Stimulated activated CD8-positive, alpha-beta memory T cell treated with anti-CD3 and anti-CD28 coated beads, Interleukin-12 subunit alpha, Interleukin-12 subunit beta, amount 100 ng/mL, for 24 hours (primary cell): ENCODE data around the gene PARP15.
A peak's percentile ranks its signal among the peaks of the same experiment; 100 is the strongest.
"Not testable (repeated sequence)": the region's sequence is repeated elsewhere in the genome, so short reads cannot be mapped to it uniquely, and the experiment has no call there.

ENCODE experiments used
- DNase-seq: peaks from one replicate; pipeline ENCODE4 v3.0.0-alpha.2; 2020; ENCODE audit errors: extremely low read depth

Gene PARP15

DNA sequence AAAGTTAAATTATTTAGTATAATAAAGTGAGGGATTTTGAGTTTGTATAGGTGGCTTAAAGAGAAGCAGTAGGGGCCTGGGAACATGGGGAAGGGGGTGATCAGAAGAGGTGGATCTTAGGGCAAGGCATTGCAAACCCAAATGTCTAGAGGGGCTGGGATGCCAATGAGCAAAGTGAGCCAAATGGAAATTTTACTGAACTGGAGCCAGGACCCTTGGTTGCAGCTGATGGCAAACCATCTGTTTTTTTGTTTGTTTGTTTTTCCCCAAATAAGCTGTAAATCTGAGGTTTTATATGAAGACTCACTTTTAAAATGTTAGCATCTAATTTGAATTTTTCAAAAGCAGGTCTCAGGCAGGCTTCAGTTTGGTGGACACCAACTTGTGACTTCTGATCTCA is 88.4 kb downstream of the PARP15 start:
- DNase-seq = no peak

DNA sequence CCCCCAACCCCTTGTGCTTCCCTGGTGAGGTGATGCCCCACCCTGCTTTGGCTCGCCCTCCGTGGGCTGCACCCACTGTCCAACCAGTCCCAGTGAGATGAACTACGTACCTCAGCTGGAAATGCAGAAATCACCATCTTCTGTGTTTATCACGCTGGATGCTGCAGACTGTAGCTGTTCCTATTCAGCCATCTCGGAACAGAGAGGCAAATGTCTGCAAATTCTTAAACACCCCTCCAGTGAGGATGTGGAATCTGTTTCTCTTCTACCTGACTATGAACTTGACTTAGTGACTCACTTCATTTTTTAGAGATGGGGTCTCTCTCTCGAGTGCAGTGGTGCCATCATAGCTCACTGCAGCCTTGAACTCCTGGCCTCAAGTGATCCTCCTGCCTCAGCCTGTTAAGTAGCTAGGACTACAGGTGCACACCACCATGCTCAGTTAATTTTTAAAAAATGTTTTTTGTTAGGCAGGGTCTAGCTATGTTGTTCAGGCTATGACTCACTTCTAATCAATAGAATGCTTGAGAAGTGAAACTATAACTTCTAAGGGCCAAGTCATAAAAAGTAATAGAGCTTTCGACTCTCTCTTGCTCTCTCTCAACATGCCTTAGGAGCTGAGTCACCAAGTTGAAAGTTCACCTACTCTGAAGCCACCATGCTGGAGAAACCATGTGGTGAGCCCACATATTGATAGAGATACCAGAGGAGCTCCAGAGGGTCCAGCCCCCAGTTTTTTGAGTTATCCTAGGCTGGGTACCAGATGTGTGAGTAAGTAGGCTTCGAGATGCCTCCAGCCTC is 91.7 kb downstream of the PARP15 start:
- no peak for DNase-seq

DNA sequence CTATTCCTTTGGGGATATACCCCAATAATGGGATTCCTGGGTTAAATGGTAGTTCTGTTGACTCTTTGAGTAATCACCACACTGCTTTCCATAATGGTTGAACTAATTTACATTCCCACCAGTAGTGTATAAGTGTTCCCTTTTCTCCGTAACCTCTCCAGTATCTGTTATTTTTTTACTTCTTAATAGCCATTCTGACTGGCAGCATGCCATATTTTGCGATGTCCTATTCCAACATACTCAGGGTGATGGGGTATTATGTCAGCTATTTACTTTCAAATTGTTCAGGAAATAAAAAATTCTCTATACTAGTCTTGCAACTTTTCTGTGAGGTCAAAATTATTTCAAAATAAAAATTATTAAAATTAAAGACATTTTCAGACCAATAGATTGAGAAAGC is 94.1 kb downstream of the PARP15 start:
- no peak for DNase-seq

- no peak for DNase-seq
Observed at GRCh38 chr3:122674339-122674738, 96.9 kb downstream of the PARP15 start.

DNA sequence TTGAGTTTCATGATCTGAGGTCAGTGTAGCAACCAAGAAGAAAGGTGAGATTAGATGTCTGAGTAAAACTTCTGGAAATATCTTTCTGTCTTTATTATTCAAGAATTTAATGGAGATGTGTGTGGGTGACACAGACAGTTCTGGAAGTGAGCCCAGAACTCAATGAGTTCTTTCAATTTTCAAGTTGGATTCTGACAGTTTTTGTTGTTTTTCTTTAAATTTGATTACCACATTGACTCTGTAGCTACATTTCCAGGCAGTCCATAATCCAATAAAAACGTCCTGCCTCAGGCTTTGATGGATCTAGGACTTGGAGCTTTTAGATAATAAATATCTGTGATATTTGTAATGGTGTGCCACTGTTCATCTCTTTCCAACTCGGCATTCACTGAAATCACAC is 99.3 kb downstream of the PARP15 start:
- DNase-seq = no peak

GRCh38 chr3:122677216-122677615 is 99.8 kb downstream of the PARP15 start:
- DNase-seq = no peak

DNA sequence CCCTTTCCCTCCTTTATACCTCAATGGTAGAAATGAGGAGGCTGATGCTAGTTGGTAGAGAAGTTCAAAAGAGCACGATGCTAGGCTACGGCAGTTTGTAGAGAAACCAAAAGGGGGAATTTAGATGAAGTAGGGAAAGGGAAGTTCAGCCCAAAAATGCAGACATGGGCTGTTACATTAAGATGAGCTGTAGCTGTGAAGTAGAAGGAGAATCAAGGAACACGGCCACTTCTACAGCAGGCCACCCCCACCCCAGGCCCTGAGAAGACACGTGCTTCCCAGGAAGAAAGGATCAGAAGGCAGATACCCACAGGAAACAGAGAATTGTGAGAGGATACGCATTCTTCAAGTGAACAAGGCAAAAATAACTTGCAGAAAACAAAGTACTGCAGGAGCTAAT is 101.1 kb downstream of the PARP15 start:
- DNase-seq = no peak

DNA sequence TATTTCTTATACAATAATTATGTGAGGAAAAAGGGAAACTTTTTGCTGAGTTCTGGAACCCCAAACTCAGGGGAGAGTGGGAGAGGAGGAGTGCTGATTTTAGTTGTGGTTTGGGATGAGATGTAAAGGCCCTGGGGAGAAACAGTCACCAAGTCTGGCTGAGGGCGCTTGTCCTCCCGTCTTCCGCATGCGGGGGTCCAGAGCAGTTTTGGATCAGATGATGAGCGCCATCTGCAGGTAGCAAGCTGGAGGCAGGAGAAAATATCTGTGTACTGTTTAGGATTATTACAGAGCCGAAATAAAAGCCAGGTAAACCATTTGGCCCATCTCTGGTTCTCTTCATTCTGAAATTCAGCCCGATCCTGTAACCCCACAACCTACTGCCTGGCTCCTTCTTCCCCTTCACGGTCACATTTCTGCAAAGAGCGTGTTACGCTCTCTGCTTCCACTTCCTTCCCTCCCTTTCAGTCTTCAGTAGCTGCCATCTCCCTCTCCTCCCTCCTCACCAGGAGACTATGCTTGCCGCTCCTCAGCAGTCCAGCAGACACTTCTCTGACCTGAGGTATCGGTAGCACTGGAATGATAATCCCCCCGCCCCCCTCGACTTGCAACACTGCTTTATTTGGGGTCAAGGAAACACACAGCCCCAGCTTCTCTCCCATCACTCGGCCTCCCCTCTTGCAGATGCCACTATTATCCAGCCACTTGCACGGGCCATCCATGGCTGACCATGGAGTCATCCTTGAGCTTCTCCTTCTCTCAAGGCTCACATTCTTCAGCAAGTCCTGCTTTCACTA is 101.8 kb downstream of the PARP15 start:
- DNase-seq = peak; percentile 57

- no peak for DNase-seq
Observed at GRCh38 chr3:122679882-122680474, 102.5 kb downstream of the PARP15 start.

DNA sequence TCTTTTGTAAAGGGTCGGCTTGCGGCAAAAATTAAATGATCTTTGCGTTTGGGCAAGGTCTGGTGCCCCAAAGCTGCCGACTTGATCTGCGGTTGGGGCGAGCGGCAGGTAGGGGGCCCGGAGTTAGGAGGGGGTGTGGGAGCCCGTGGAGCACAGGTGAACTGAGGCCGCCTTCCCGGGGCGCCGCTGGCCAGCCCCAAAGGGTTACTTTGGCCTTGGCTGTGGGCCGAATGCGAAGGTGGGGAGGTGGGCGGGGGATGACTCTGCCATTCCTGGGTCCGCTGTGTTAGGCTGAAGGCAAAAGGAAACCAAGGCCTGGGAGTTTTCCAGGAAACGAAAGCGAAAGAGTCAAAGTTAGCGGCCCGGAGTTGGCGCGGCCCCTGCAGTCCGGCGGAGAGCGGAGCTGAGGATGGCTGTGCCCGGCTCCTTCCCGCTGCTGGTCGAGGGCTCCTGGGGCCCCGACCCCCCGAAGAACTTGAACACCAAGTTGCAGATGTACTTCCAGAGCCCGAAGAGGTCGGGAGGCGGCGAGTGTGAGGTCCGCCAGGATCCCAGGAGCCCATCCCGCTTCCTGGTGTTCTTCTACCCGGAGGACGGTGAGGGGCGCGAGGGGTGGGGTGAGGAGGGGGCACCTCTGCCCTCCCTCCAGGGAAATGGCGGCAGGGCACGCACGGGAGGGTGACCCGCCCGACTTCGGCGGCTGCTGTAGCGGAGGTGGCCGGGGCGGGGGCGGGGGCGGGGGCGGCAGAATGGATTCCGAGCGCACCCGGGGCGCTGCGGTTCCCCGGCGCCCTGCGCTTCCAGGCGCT is 103.2 kb downstream of the PARP15 start, which contains the start of gene PARP14:
TSS of gene PARP14 (plus strand) at position 365 of the 809 bp plus-strand sequence. CDS start at position 410, 45 bp downstream.
- DNase-seq = peak; percentile 16

DNA sequence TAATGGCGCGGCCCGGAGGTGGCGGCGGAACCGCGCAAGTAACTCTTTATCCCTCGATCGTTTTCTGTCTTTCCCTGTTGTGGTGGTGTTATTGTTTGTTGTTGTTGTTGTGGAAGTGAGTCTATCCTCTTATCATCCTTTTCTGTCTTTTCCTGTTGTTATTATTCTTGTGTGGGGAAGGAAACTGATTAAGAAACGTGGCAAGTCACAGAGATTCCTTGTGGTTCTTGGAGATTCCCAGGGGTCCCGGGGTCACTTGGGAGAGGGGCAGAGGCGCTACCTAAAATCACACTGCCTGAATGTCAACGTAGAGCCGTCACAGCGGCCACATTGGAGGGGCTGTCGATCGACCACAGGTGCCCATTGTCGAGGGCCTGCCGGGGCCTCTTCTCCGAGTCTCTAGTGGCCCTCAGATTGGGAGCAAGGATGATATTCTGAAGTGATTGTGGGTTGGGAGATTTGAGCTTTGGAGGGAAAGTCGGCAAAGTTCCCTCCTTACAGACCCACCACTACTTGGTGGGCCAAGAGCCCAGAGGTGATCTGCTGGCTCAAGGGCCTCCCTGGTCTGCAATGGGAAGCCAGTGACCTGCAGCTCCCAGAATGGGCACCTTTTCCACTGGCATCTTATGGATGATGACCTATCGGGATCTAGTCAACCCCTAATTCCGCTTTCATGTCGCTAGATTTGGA is 104.0 kb downstream of the PARP15 start:
- no peak for DNase-seq

- DNase-seq = no peak
Observed at GRCh38 chr3:122681974-122682409, 104.5 kb downstream of the PARP15 start.

GRCh38 chr3:122682778-122683411 is 105.4 kb downstream of the PARP15 start:
- DNase-seq = not testable (repeated sequence)

GRCh38 chr3:122687298-122687697 is 109.8 kb downstream of the PARP15 start:
- DNase-seq = no peak
